ENCODE results near the gene EIF5AL1.
"Not testable (repeated sequence)": the region's sequence is repeated elsewhere in the genome, so short reads cannot be mapped to it uniquely, and the experiment has no call there.

The EIF5AL1 gene

DNA sequence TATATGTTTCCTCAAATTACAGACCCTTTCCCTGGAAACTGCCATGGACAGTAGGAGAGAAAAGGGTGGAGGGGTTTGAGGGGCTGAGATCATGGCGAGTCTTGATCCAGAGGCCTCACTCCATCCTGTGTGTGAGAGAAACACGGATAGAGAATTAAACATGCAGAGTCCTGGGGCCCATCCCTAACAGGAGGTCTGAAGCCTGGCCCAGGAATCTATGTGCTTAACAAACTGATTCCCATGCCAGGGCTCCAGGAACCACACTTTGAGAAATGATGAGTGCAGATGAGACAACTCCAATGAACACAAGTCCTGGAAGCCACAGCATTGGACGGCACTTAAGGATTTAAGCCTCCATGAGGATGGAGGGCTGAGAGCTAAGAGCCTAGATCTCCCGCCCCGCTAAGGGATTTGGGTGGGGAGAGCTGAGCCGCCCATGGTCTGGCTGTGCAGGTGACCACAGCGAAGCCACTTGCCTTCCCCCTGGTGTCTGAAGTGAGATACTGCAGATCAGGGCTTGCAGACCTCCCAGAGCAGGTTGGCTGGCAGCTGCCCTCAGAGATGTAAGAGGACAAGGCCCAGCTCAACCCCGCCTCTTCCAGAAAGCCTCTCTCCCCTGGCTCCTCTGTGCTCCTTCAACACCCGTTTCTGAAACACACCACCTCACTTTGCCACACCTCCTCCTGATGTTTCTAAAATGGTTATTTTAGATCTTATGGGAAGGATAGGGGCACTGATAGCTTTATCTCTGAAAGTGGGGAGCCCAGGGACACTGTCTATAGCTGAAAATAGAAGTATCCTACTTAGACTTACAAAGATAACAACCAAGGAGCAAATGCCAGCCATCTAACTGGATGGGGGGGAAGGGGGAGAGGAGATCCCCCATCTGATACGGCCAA is 24.8 kb upstream of the EIF5AL1 start:
- peak; percentile 93 for DNase-seq (ENCODE audit: low read depth, low spot score)

- DNase-seq (ENCODE audit: low read depth, low spot score): peak; percentile 62
Observed at GRCh38 chr10:79488336-79488735, 24.0 kb upstream of the EIF5AL1 start.

GRCh38 chr10:79488870-79489269 is 23.5 kb upstream of the EIF5AL1 start:
- no peak for DNase-seq (ENCODE audit: low read depth, low spot score)

- DNase-seq (ENCODE audit: low read depth, low spot score): peak; percentile 30
Observed at GRCh38 chr10:79490400-79491142, 21.8 kb upstream of the EIF5AL1 start.

GRCh38 chr10:79491143-79491835 is 21.0 kb upstream of the EIF5AL1 start:
- DNase-seq (ENCODE audit: low read depth, low spot score): no peak

DNA sequence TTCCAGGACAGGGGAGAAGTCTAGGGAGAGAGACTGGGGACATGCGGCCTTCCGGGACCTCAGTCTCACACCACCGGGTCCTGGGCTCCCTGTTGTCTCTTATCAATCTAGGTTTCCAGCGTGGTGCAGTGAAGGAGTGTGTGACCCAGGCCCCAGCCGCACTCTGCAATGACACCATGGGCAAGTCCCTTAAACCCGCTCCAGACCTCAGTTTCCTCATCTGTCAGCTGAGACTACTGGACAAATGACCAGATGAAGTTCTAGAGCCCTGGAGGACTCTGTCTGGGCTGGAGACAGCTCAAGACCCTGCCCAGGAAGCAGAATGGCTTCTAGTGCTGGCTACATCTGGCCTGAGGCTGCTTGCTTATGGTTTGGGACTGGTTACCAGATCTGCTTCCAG is 20.1 kb upstream of the EIF5AL1 start:
- no peak for DNase-seq (ENCODE audit: low read depth, low spot score)

DNA sequence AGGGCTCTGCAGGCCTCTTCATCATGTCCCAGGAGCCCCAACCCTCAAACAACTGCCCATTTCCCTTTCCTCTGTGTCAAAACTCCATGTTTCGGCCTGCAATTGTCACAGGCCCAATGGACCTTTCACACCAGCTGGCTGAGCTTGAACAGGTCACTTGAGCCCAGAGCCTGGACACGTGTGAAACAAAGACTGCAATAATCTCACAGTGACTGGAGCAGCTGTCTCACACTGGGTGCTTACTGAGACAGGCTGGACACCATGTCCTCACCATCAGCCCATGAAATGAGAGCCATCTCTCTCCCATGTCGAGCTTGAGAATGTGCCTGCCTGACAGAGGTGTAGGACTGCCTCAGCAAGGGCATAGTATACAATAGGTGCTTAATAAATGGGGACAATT is 19.5 kb upstream of the EIF5AL1 start:
- no peak for DNase-seq (ENCODE audit: low read depth, low spot score)

DNA sequence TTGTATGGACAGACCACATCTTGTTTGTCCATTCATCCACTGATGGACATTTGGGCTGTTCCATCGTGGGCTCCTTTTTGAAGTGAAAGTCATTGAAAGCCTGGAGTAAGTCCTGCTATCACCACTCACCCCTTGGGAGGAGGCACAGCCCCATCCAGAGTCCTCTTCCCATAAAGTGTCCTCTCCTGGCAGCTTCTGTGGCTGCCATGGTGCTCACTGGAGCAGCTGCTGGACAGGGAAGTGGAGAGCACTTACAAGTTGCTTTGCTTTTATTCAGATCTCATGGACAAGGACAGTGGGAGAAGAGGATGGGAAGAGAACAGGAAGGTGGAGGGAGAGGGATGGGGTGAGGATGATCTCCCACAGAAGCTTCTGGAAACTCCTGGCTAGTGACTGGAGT is 18.5 kb upstream of the EIF5AL1 start:
- DNase-seq (ENCODE audit: low read depth, low spot score): no peak

DNA sequence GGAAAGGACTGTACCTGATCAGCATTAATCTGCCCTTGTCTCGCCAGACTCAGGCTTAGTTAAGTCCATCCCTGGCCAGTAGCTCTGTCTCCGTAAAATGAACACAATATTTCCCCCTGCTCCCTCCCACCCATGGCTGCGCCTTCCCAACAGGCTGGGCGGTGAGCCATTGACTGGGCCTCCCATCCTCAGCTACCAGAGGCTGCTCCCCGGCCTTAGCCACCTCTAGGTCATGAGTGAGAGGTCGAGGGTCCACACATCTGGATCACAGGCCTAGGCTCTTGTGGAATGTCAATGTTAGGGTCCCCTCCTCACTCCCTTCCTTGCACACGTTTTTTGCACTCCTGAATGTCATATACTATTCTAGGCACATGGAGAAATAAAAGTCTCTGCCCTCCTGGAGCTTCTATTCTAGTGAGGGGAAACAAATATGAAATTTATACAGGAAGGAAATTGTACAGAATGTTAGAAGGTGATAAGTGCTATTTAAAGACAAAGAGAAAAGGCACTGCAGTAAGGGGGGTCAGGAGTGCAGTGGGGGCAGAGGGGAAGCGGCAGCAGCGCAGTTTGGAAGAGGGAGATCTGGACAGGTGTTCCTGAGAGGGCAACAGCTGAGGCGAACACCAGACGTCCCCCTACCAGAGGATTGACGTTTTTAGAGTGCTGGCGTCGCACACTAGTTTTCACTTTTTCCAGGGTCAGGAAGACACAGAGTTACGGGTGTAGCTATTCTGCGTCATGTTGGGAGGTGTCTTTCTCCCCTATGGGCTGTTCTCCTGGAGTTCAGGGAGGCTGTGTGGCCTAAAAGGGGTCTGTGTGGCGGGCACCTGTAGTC is 17.2 kb upstream of the EIF5AL1 start:
- DNase-seq (ENCODE audit: low read depth, low spot score): no peak

- no peak for DNase-seq (ENCODE audit: low read depth, low spot score)
Observed at GRCh38 chr10:79495791-79496190, 16.5 kb upstream of the EIF5AL1 start.

DNA sequence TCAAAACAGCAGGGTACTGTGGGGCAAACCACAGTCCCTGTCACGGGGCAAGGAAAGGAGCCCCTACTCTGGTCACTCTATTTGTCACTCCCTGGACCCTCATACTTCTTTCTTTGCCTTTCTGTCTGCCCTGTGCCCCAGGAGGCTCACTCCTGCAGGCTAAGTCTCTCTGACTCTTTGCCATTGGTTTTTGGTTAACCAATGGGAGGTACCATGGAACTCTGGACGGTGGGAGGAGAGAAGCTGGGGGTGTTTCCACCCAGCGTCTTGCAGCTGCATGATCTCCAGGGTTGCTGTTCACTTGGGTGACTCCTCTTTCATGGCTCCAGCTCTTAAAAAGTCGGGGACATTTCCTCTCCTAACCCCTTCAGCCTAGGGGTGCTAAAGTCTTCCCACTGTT is 15.4 kb upstream of the EIF5AL1 start:
- no peak for DNase-seq (ENCODE audit: low read depth, low spot score)

DNA sequence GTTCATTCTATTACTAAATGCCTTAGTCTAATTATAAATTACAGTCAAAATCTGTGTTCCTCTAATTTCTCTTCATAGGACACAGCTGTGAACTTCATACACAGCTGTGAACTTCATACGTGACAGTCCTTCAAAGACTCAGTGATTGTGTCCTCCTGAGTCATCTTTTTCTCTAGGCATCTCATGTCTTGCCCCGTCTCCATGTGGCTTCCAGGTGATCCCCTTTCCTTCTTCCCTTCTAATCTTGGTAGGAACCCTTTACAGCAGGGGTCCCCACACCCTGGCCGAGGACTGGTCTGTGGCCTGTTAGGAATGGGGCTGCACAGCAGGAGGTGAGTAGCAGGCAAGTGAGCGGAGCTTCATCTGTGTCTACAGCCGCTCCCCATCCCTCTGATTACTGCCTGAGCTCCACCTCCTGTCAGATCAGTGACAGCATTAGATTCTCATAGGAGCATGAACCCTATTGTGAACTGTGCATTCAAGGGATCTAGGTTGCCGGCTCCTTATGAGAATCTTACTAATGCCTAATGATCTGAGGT is 14.0 kb upstream of the EIF5AL1 start:
- no peak for DNase-seq (ENCODE audit: low read depth, low spot score)

DNA sequence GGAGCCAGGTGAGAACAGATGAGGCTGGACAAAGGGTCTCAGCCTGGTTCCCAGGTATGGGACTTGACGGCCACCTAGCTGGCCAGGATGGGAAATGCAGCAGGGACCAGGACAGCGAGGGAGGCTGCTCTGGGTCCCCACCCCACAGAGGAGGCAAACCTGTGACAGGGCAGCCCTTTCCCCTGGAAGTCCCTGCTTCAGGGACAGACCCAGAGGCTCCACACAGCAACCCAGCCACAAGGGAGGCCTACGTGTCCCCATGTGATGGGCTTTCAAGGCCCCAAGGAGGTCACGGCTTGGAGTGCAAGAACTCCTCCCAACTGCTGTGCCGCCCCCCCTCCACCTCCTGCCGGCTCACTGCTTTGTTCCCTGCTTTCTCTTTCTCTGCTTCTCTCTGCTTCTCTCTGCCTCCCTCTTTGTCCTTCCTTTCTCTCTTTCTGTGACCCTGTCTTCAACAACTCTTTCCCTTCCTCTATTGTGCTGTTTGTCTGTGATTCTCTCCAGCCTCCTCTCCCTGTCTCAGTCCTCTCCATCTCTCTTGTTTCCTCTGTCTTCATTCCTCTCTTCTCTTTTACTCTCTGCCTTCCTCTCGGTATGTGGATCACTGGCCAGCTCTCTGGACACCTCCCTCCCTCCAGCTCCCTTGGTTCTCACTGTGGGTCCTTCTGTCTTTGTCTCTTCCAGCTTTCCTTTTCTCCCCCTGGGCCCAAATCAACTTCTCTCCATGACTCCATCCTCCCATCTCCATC is 9.6 kb upstream of the EIF5AL1 start:
- DNase-seq (ENCODE audit: low read depth, low spot score): peak; percentile 77

- DNase-seq (ENCODE audit: low read depth, low spot score): not testable (repeated sequence)
Observed at GRCh38 chr10:79503787-79504186, 8.5 kb upstream of the EIF5AL1 start.

GRCh38 chr10:79504483-79504882 is 7.8 kb upstream of the EIF5AL1 start:
- DNase-seq (ENCODE audit: low read depth, low spot score): not testable (repeated sequence)

GRCh38 chr10:79505328-79505727 is 7.0 kb upstream of the EIF5AL1 start:
- DNase-seq (ENCODE audit: low read depth, low spot score): not testable (repeated sequence)

GRCh38 chr10:79505829-79506228 is 6.5 kb upstream of the EIF5AL1 start:
- DNase-seq (ENCODE audit: low read depth, low spot score): no peak

DNA sequence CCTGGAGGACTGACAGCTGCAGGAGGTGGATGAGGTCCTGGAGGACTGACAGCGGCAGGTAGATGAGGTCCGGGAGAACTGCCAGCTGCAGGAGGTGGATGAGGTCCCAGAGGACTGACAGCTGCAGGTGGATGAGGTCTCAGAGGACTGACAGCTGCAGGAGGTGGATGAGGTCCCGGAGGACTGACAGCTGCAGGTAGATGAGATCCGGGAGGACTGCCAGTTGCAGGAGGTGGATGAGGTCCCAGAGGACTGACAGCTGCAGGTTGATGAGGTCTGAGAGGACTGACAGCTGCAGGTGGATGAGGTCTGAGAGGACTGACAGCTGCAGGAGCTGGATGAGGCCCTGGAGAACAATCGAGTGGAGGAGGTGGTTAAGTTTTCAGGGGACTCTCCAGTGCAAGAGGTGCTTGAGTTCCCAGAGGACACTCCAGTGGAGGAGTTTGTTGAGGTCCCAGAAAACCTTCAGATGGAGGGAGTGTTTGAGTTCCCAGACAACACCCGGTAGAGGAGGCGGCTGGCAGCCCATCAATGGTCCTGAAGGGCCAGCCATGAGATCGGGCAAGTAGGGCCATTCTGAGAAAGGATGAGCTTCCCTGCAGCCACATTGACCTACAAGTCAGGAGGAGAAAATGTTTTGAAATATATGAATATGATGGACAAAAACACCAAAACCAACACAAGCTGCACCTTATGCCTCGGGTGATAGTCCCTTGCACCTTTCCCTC is 4.7 kb upstream of the EIF5AL1 start:
- no peak for DNase-seq (ENCODE audit: low read depth, low spot score)

DNA sequence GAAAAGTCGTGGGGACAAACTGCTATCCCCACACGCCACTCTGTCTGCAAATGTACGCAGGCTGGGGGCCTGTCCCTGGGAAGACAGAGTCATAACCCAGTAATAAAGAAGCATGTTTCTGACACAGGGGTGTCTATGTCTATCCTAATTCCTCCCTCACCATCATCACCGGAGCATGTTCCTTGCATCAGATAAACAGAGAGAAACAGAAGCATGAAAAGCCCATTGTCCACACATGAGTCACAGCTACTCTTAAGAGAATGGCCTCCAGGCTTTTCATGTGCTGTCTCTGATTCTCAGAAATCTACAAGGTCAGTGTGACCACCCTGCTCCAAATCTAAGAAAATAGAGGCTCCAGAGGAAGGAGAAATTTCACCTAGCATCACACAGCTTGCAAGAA is 4.1 kb upstream of the EIF5AL1 start:
- not testable (repeated sequence) for DNase-seq (ENCODE audit: low read depth, low spot score)
